Measurements from ENCODE around the gene EPS8L2.
A peak's percentile ranks its signal among the peaks of the same experiment; 100 is the strongest.

DNA sequence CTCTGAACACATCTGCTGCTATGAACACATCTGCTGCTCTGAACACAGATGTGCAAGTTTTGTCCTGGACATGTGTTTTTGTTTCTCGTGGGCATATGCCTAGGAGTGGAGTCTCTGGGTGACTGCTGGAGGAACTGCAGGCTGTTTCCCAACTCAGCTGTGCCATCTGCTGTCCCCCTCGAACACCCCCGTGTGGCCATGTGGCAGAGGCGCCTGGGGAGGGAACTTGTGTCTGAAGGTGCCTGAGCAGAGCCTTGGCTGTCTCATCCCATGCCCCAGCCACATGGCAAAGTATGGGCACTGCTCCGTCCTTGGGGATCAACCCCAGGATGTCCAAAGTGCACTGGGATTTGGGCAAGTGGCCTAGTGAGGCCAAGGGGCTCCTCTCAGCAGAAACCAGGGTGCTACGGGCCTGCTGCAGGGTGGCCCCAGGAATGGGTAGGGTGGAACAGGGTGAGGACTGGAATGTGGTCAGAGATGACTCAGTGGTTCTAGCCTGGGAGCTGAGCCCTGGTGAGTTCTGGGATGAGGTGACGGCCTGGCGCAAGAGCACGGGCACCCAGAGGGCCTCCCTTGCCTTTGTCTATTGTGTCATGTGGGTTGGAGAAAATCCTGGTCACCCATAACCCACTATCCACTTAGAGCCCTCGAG lies 56.5 kb downstream of the EPS8L2 start:
- TF ChIP-seq MAZ (IDR thresholded peaks at IDR 0.05; ENCODE audit: borderline replicate concordance, low read depth, low read length) (no peak), POLR2A (IDR thresholded peaks at IDR 0.05; ENCODE audit: low read depth, low read length) (no peak), USF2 (IDR thresholded peaks at IDR 0.05; ENCODE audit: low read depth, low read length) (peak; percentile 16; the same call in 1 of the 2 replicates), NFE2L2 (IDR thresholded peaks at IDR 0.05; ENCODE audit: low read depth, low read length) (peak; percentile 40; the same call in 1 of the 2 replicates), RAD21 (IDR thresholded peaks at IDR 0.05; ENCODE audit: low read length) (no peak), SMC3 (IDR thresholded peaks at IDR 0.05; ENCODE audit: low read depth, low read length) (no peak), MAFK (IDR thresholded peaks at IDR 0.05; ENCODE audit: low read depth, low read length) (no peak), RCOR1 (IDR thresholded peaks at IDR 0.05; ENCODE audit: insufficient replicate concordance, low read length) (no peak), BHLHE40 (IDR thresholded peaks at IDR 0.05; ENCODE audit: low read depth, low read length) (peak; percentile 10; the same call in 1 of the 2 replicates), CEBPB (IDR thresholded peaks at IDR 0.05; ENCODE audit: low read depth, low read length) (peak; percentile 83), FOS (IDR thresholded peaks at IDR 0.05; ENCODE audit: low read depth, low read length) (no peak)
- TF ChIP-seq, protein P1, sequence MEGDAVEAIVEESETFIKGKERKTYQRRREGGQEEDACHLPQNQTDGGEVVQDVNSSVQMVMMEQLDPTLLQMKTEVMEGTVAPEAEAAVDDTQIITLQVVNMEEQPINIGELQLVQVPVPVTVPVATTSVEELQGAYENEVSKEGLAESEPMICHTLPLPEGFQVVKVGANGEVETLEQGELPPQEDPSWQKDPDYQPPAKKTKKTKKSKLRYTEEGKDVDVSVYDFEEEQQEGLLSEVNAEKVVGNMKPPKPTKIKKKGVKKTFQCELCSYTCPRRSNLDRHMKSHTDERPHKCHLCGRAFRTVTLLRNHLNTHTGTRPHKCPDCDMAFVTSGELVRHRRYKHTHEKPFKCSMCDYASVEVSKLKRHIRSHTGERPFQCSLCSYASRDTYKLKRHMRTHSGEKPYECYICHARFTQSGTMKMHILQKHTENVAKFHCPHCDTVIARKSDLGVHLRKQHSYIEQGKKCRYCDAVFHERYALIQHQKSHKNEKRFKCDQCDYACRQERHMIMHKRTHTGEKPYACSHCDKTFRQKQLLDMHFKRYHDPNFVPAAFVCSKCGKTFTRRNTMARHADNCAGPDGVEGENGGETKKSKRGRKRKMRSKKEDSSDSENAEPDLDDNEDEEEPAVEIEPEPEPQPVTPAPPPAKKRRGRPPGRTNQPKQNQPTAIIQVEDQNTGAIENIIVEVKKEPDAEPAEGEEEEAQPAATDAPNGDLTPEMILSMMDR (conservative IDR thresholded peaks at IDR 0.05; ENCODE audit: low read depth, low read length): peak; percentile 25; the same call in 1 of the 2 replicates
- TF ChIP-seq, protein P2, sequence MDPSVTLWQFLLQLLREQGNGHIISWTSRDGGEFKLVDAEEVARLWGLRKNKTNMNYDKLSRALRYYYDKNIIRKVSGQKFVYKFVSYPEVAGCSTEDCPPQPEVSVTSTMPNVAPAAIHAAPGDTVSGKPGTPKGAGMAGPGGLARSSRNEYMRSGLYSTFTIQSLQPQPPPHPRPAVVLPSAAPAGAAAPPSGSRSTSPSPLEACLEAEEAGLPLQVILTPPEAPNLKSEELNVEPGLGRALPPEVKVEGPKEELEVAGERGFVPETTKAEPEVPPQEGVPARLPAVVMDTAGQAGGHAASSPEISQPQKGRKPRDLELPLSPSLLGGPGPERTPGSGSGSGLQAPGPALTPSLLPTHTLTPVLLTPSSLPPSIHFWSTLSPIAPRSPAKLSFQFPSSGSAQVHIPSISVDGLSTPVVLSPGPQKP (IDR thresholded peaks at IDR 0.05; ENCODE audit: borderline replicate concordance, low read depth, low read length): no peak
